H1 (cell line): Measurements from ENCODE around the gene HPS5. TPM values are rescaled to one million over a fixed set of nuclear protein-coding genes. Genes with fewer than 3 reads are reported as not detected.

Experiments
- CTCF ChIA-PET: fragments of 300-600 bp; sonication (Branson Sonifier 250); formaldehyde crosslinking; loops from one replicate; lab custom pipeline; 2021; ENCODE audit not compliant: partially characterized antibody; lab: Charles Lee
- POLR2A ChIA-PET: fragments of 300-600 bp; sonication (Branson Sonifier 250); formaldehyde crosslinking; loops from one replicate; lab custom pipeline; 2021; ENCODE audit warnings: inconsistent platforms; ENCODE audit not compliant: partially characterized antibody; lab: Charles Lee
- DNase-seq, 2 experiments: peaks; one replicate each; pipeline versions ENCODE4 v3.0.0 to v3.0.0-alpha.2; 2010 to 2022; ENCODE audit warnings: low spot score in 2 of 2, low read depth in 1 of 2, mixed read lengths in 1 of 2
- FAIRE-seq: peaks from 2 replicates; lab custom pipeline; 2011; peaks lifted over from hg19 to GRCh38; lab: Jason Lieb, UNC
- H2AFZ ChIP-seq: 2 replicates; pipeline ENCODE4 v1.8.1; 2012; ENCODE audit warnings: low read length, inconsistent platforms
- H2AK5ac ChIP-seq: 2 replicates; pipeline ENCODE4 v1.6.1; 2013; ENCODE audit warnings: low read depth, low read length
- H2BK120ac ChIP-seq: replicated peaks from 2 replicates; pipeline ENCODE3; 2013; ENCODE audit warnings: low read depth, low read length, inconsistent platforms
- H2BK12ac ChIP-seq: 2 replicates; pipeline ENCODE4 v1.6.1; 2013; ENCODE audit warnings: low read depth, low read length
- H2BK15ac ChIP-seq: 2 replicates; pipeline ENCODE4 v1.6.1; 2013; ENCODE audit warnings: low read length
- H2BK20ac ChIP-seq: 2 replicates; pipeline ENCODE4 v1.6.1; 2013; ENCODE audit warnings: low read length
- H2BK5ac ChIP-seq: 2 replicates; pipeline ENCODE4 v1.6.1; 2013; ENCODE audit warnings: low read depth, low read length
- H3K14ac ChIP-seq: 2 replicates; pipeline ENCODE4 v1.6.1; 2013; ENCODE audit warnings: inconsistent platforms; ENCODE audit not compliant: insufficient read length
- H3K18ac ChIP-seq: 2 replicates; pipeline ENCODE4 v1.6.1; 2013; ENCODE audit warnings: low read length; ENCODE audit errors: extremely low read depth
- H3K23ac ChIP-seq: 2 replicates; pipeline ENCODE4 v1.6.1; 2013; ENCODE audit warnings: inconsistent platforms; ENCODE audit not compliant: insufficient read length
- H3K23me2 ChIP-seq: 2 replicates; pipeline ENCODE4 v1.6.1; 2013; ENCODE audit warnings: low read depth, low read length
- H3K27ac ChIP-seq: 2 replicates; pipeline ENCODE4 v1.6.1; 2011; ENCODE audit warnings: low read depth, low read length, inconsistent platforms
- H3K27me3 ChIP-seq, 4 experiments: replicated peaks in 1 of 4; 1 replicate in 1 of 4; 2 replicates in 3 of 4; pipeline versions ENCODE4 v1.6.1 to v1.8.1; 2011 to 2013; ENCODE audit warnings: low read length in 3 of 4, mild to moderate bottlenecking in 3 of 4, inconsistent platforms in 2 of 4, mixed read lengths in 2 of 4, moderate library complexity in 1 of 4; ENCODE audit not compliant: control insufficient read depth in 3 of 4, insufficient read depth in 3 of 4; ENCODE audit errors: extremely low read depth in 1 of 4
- H3K36me3 ChIP-seq, 4 experiments: 2 replicates each; pipeline versions ENCODE4 v1.6.1 to v1.8.1; 2011 to 2013; ENCODE audit warnings: mild to moderate bottlenecking in 4 of 4, low read length in 3 of 4, moderate library complexity in 2 of 4, control low read depth in 1 of 4, inconsistent platforms in 1 of 4; ENCODE audit not compliant: insufficient read depth in 4 of 4, control insufficient read depth in 2 of 4
- H3K4ac ChIP-seq: replicated peaks from 2 replicates; pipeline ENCODE3; 2013; ENCODE audit warnings: low read length, low read depth, mixed read lengths, inconsistent platforms; ENCODE audit not compliant: insufficient read length
- H3K4me1 ChIP-seq, 4 experiments: replicated peaks in 1 of 4; 1 replicate in 1 of 4; 2 replicates in 3 of 4; pipeline versions ENCODE4 v1.6.1 to v1.8.1; 2011 to 2013; ENCODE audit warnings: low read length in 3 of 4, inconsistent platforms in 2 of 4, mixed read lengths in 1 of 4; ENCODE audit not compliant: insufficient read depth in 4 of 4, control insufficient read depth in 3 of 4
- H3K4me2 ChIP-seq, 2 experiments: 2 replicates each; pipeline versions ENCODE4 v1.6.1 to v1.8.1; 2011 to 2013; ENCODE audit warnings: low read depth in 2 of 2, low read length in 2 of 2, control low read depth in 1 of 2, inconsistent platforms in 1 of 2, mild to moderate bottlenecking in 1 of 2; ENCODE audit not compliant: insufficient read depth in 1 of 2
- H3K4me3 ChIP-seq, 4 experiments: fragments of 200-600, 300-600 bp in 1 of 4; sonication (generic), shearing (Covaris generic), sonication (Bioruptor Twin) in 1 of 4; 2 replicates each; pipeline versions ENCODE4 v1.5.1 to v1.8.1; 2011 to 2016; ENCODE audit warnings: low read length in 4 of 4, low read depth in 3 of 4, control low read depth in 2 of 4, inconsistent platforms in 2 of 4, mild to moderate bottlenecking in 2 of 4, mixed read lengths in 1 of 4, moderate library complexity in 1 of 4; ENCODE audit not compliant: insufficient read depth in 2 of 4; ENCODE audit errors: extremely low read depth in 1 of 4
- H3K56ac ChIP-seq: replicated peaks from 2 replicates; pipeline ENCODE3; 2013; ENCODE audit warnings: low read depth, mild to moderate bottlenecking, mixed read lengths, low read length, inconsistent platforms; ENCODE audit not compliant: insufficient read length
- H3K79me1 ChIP-seq: 2 replicates; pipeline ENCODE4 v1.6.1; 2013; ENCODE audit warnings: low read depth, low read length, control low read depth
- H3K79me2 ChIP-seq, 2 experiments: 2 replicates each; pipeline versions ENCODE4 v1.6.1 to v1.8.1; 2012 to 2013; ENCODE audit warnings: low read length in 2 of 2, mild to moderate bottlenecking in 2 of 2, inconsistent platforms in 1 of 2; ENCODE audit not compliant: insufficient read depth in 2 of 2, control insufficient read depth in 1 of 2
- H3K9ac ChIP-seq, 4 experiments: replicated peaks in 1 of 4; 1 replicate in 1 of 4; 2 replicates in 3 of 4; pipeline versions ENCODE4 v1.6.1 to v1.8.1; 2011 to 2013; ENCODE audit warnings: low read depth in 3 of 4, low read length in 3 of 4, control low read depth in 2 of 4, mild to moderate bottlenecking in 2 of 4, moderate library complexity in 2 of 4, inconsistent platforms in 1 of 4; ENCODE audit errors: extremely low read depth in 1 of 4
- H3K9me3 ChIP-seq, 2 experiments: 2 replicates each; pipeline versions ENCODE4 v1.6.1 to v1.8.1; 2012 to 2013; ENCODE audit warnings: mild to moderate bottlenecking in 2 of 2, moderate library complexity in 2 of 2, control low read depth in 1 of 2, inconsistent platforms in 1 of 2, low read depth in 1 of 2, low read length in 1 of 2, mixed read lengths in 1 of 2; ENCODE audit not compliant: insufficient read depth in 2 of 2
- H4K20me1 ChIP-seq, 2 experiments: replicated peaks in 1 of 2; 2 replicates each; pipeline versions ENCODE3 to v1.8.1; 2011 to 2013; ENCODE audit warnings: inconsistent platforms in 2 of 2, low read length in 2 of 2, mild to moderate bottlenecking in 1 of 2; ENCODE audit not compliant: insufficient read depth in 2 of 2, control insufficient read depth in 1 of 2
- H4K5ac ChIP-seq: 2 replicates; pipeline ENCODE4 v1.6.1; 2013; ENCODE audit warnings: low read length, low read depth, mixed read lengths, inconsistent platforms; ENCODE audit not compliant: insufficient read length
- H4K8ac ChIP-seq: 2 replicates; pipeline ENCODE4 v1.8.0; 2013; ENCODE audit warnings: mild to moderate bottlenecking, moderate library complexity, low read length, inconsistent platforms; ENCODE audit not compliant: insufficient read depth; ENCODE audit errors: extremely low read depth
- H4K91ac ChIP-seq: replicated peaks from 2 replicates; pipeline ENCODE3; 2013; ENCODE audit warnings: low read length, mixed read lengths, inconsistent platforms; ENCODE audit not compliant: insufficient read length
- ASH2L ChIP-seq: fragments of 200-600, 300-600 bp; sonication (generic); IDR thresholded peaks from one replicate; pipeline ENCODE4 v1.7.1; 2017; ENCODE audit warnings: low read length
- ATF2 ChIP-seq: IDR thresholded peaks from 2 replicates; pipeline ENCODE4 v1.6.1; 2012; ENCODE audit warnings: low read length, inconsistent platforms
- CHD1 ChIP-seq: IDR thresholded peaks from 2 replicates; pipeline ENCODE4 v1.6.1; 2012; ENCODE audit warnings: low read depth, low read length, improper control_type of control experiment
- CHD2 ChIP-seq: IDR thresholded peaks from 2 replicates; pipeline ENCODE4 v1.6.1; 2012; ENCODE audit warnings: low read length, improper control_type of control experiment
- GABPA ChIP-seq: IDR thresholded peaks from 2 replicates; pipeline ENCODE4 v1.6.1; 2011; ENCODE audit warnings: mild to moderate bottlenecking, low read length, moderate library complexity, borderline replicate concordance; ENCODE audit not compliant: insufficient read depth
- NANOG ChIP-seq: IDR thresholded peaks from 2 replicates; pipeline ENCODE4 v1.6.1; 2011; ENCODE audit warnings: low read length, low read depth, mild to moderate bottlenecking, inconsistent platforms; ENCODE audit not compliant: insufficient read depth, poor library complexity, severe bottlenecking
- RNF2 ChIP-seq: fragments of 200-900, 300-1000 bp; sonication (generic); IDR thresholded peaks from 2 replicates; pipeline ENCODE4 v1.7.1; 2016; ENCODE audit warnings: borderline replicate concordance, low read depth, mild to moderate bottlenecking, antibody characterized with exemption, low read length; ENCODE audit not compliant: poor library complexity, severe bottlenecking; ENCODE audit errors: missing control alignments
- SIRT6 ChIP-seq: IDR thresholded peaks from one replicate; pipeline ENCODE4 v1.7.1; 2012; ENCODE audit warnings: low read length, inconsistent platforms
- SP2 ChIP-seq: IDR thresholded peaks from 2 replicates; pipeline ENCODE4 v1.6.1; 2012; ENCODE audit warnings: mild to moderate bottlenecking, low read length, inconsistent platforms
- WGBS, 2 experiments: shearing (Covaris generic) in 1 of 2; methylation state at CpG; one replicate each; pipeline versions ENCODE4 v1.1.6 to v1.1.7; 2013 to 2015; ENCODE audit warnings: low lambda C conversion rate in 2 of 2, mixed read lengths in 2 of 2, inconsistent platforms in 1 of 2, low coverage in 1 of 2, missing lambda C conversion rate in 1 of 2; ENCODE audit not compliant: insufficient replicate concordance in 2 of 2, insufficient coverage in 1 of 2, insufficient read length in 1 of 2; ENCODE audit errors: extremely low coverage in 1 of 2, missing lambda C conversion rate in 1 of 2; 5-methylcytosine and 5-hydroxymethylcytosine counted together
- polyA plus RNA-seq, 7 experiments: library from polyadenylated mRNA; depleted of rRNA in 3 of 7; stranded (reverse) in 5 of 7; unstranded in 2 of 7; fragments of >200 nt in 5 of 7; fragments of 200-250 nt in 2 of 7; gene quantifications; 1 replicate in 5 of 7; 2 replicates in 1 of 7; 4 replicates in 1 of 7; pipeline versions ENCODE4 v1.2.1 to v1.2.3, GENCODE V29; 2011 to 2013; ENCODE audit warnings: missing spikeins in 2 of 7, mixed read lengths in 2 of 7
- total RNA-seq: library from RNA; stranded (reverse); fragmentation: NEBNext Ultra II Directional; extraction: Animal tissue kit (Norgen Biotek cat#: 25700); gene quantifications from 2 replicates; pipeline ENCODE4 v1.2.1, GENCODE V29; 2021

HPS5 gene
- total and polyA plus RNA-seq, 2 of the 8 experiments (the other 6 are each of a cell fraction or from before 2014, with no cell fraction given), result 5.0 to 18.5 TPM

DNA sequence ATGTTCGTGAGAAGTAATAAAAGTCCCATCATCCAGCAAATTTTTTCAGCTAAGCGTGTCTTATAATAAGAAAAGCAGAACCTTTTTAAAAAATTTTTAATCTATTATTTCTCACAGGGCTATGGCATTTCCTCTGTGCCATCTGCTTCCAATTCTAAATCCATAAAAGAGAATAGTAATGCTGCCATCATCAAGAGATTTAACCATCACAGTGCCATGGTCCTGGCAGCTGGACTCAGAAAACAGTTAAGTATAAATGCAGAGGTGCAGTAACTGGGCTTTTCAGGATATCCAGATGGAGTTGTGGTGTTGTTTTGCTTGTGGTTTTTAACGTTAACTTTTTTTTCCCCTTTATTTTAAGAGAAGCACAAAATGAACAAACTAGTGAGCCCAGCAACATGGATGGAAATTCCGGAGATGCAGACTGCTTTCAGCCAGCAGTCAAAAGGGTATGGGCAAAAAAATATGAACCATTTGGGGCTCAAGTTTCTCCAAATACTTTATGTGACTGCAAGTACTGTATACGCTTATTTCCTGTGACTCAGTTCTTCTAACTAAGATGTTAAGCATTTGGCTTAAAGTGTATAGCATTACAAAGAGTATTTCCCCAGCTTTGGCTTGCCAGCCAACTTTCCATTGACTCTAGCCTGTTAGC lies 25.7 kb upstream of the HPS5 start:
- H3K23me2 ChIP-seq, result no peaks in the 10 kb centered on the region
- no peaks in the 10 kb centered on the region for H3K4me1 ChIP-seq
- DNase-seq, result no peak
- no peak overlapping the region for H2BK12ac ChIP-seq
- whole genome bisulfite sequencing, 2 experiments, result 98% methylated on average over 5 of the region's 5 CpGs; no CpG with 5 or more reads in 1 of the 2 experiments
- POLR2A ChIA-PET, result no interaction called here
- H3K79me2 ChIP-seq, result no peaks in the 10 kb centered on the region
- no peak overlapping the region for H2BK120ac ChIP-seq
- FAIRE-seq, result no peak
- H3K36me3 ChIP-seq, result peaks cover 6 to 37% (median 20%) of the 10 kb centered on the region in 4 experiments
- H2AFZ ChIP-seq, result no peak overlapping the region
- no peak overlapping the region for H3K9ac ChIP-seq
- no peaks in the 10 kb centered on the region for H3K9me3 ChIP-seq
- no peak overlapping the region for H2BK5ac ChIP-seq
- H3K27me3 ChIP-seq, result no peaks in the 10 kb centered on the region
- CTCF ChIA-PET, result no interaction called here
- no peak overlapping the region for H3K56ac ChIP-seq
- H3K14ac ChIP-seq, result no peak overlapping the region
- H3K79me1 ChIP-seq, result no peaks in the 10 kb centered on the region
- H4K8ac ChIP-seq, result no peak overlapping the region
- H2BK15ac ChIP-seq, result no peak overlapping the region
- H4K91ac ChIP-seq, result no peak overlapping the region
- no peak overlapping the region for H4K5ac ChIP-seq
- no peak overlapping the region for H3K23ac ChIP-seq
- H3K4me2 ChIP-seq, result no peak overlapping the region
- H4K20me1 ChIP-seq, result no peaks in the 10 kb centered on the region
- H2AK5ac ChIP-seq, result no peak overlapping the region
- no peak overlapping the region for H3K4ac ChIP-seq
- no peak overlapping the region for H3K18ac ChIP-seq
- H3K27ac ChIP-seq, result no peak overlapping the region
- no peak overlapping the region for H3K4me3 ChIP-seq
- no peak overlapping the region for H2BK20ac ChIP-seq
- TF ChIP-seq SIRT6, result no peak
- TF ChIP-seq NANOG, result no peak
- TF ChIP-seq CHD1, result no peak
- no peak for TF ChIP-seq ATF2
- TF ChIP-seq CHD2, result no peak
- TF ChIP-seq GABPA, result no peak
- no peak for TF ChIP-seq ASH2L
- TF ChIP-seq RNF2, result no peak
- no peak for TF ChIP-seq SP2
